ENCODE data around the gene RBM4.
"Not testable (repeated sequence)": the region's sequence is repeated elsewhere in the genome, so short reads cannot be mapped to it uniquely, and the experiment has no call there.

Gene RBM4

DNA sequence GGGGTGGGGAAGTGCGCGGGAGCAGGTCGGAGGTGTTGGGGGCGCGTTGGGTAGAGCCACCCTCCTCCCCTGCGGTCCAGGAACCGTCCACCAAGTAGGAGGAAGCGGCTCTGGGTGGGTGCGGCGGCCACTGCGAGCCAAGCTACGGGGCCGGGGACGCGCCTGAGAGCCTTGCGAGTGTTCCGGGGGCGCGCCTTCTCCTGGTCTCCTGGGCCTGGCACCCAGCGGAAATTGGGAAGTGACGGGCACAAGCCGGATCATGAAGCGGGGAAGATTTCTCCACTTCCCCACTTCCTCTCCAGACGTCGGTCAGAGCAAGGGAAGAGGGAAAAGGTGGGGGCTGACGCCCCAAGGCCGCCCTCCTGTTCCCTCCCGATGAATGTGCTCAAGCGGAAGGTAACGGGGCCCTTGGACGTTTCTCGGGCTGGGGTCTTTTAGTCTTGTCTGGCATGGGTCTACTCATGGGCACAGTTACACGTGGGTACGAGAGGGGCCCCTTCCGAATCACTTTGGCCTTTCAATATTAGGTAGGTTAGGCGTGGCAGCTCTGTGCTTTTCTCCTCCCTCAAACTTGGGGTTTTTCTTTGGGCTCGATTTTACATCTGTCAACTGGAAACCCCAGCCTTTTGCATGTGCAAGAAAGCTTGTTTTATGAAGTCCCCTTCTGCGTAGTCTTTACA lies 21.2 kb upstream of the RBM4 start:
- DNase-seq (ENCODE audit: low read depth), result no peak

DNA sequence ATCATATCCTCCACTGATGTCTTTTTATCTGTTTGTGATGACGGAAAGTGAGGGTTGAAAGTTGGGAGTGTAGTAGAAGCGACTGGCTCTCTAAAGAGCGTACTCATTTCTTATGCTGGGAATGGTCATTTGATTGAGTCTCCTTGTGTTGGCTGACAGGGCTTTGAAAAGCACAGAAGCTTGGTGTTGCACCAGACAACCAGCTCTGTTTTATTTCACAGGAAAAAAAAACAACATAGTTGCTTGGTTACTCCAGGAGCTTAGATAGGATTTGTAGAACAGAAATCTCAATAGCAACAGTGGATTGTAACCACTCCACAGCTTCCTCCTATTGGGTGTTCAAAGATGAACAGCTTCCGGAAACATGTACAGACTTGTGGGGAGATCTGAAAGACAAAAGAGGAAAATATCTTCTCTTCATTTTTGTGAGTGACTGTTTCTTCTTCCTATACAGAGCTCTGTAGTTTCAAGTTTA lies 19.4 kb upstream of the RBM4 start:
- peak; percentile 88 for DNase-seq (ENCODE audit: low read depth)

DNA sequence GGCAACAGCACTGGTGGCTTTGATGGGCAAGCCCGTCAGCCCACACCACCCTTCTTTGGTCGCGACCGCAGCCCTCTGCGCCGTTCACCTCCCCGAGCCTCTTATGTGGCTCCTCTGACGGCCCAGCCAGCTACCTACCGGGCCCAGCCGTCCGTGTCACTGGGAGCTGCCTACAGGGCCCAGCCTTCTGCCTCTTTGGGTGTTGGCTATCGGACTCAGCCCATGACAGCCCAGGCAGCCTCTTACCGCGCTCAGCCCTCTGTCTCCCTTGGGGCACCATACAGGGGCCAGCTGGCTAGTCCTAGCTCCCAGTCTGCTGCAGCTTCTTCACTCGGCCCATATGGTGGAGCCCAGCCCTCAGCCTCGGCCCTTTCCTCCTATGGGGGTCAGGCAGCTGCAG lies 14.1 kb upstream of the RBM4 start:
- no peak for DNase-seq (ENCODE audit: low read depth)

DNA sequence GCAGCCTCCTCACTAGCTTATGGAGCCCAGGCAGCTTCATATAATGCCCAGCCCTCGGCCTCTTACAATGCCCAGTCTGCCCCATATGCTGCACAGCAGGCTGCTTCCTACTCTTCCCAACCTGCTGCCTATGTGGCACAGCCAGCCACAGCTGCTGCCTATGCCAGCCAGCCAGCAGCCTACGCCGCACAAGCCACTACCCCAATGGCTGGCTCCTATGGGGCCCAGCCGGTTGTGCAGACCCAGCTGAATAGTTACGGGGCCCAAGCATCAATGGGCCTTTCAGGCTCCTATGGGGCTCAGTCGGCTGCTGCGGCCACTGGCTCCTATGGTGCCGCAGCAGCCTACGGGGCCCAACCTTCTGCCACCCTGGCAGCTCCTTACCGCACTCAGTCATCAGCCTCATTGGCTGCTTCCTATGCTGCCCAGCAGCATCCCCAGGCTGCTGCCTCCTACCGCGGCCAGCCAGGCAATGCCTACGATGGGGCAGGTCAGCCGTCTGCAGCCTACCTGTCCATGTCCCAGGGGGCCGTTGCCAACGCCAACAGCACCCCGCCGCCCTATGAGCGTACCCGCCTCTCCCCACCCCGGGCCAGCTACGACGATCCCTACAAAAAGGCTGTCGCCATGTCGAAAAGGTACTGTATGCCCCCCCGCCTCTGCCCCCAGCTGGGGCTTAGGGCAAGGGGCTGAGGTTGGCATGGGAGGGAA lies 13.3 kb upstream of the RBM4 start:
- DNase-seq (ENCODE audit: low read depth), result no peak

DNA sequence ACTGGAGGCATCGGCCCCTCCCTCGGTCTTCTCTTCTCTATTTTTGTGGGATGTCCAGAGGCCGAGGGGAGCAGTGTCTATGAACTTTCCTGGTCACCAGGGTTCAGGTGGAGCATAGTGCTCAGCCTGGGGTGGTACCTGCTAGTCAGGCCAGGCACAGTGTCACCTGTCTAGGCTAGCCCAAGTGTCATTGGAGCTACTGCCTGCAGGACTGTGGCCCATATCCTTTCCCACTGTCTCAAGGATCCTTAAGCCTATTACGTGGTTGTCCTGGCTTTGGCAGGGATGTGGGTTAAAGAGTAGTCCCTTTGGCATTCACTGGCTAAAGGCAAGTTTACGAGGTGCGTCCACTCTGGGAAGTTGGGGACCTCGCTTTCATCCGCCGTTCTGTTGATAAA lies 12.8 kb upstream of the RBM4 start:
- no peak for DNase-seq (ENCODE audit: low read depth)

DNA sequence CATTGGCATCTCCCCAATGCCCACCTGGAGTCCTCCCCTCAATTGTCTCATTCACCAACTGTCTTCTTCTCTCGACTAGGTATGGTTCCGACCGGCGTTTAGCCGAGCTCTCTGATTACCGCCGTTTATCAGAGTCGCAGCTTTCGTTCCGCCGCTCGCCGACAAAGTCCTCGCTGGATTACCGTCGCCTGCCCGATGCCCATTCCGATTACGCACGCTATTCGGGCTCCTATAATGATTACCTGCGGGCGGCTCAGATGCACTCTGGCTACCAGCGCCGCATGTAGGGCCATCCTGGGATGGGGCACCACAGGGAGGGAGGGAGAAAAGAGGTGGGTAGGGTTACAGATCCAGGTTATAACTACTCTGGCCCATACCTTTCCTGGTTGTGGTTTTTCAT lies 12.1 kb upstream of the RBM4 start:
- no peak for DNase-seq (ENCODE audit: low read depth)

DNA sequence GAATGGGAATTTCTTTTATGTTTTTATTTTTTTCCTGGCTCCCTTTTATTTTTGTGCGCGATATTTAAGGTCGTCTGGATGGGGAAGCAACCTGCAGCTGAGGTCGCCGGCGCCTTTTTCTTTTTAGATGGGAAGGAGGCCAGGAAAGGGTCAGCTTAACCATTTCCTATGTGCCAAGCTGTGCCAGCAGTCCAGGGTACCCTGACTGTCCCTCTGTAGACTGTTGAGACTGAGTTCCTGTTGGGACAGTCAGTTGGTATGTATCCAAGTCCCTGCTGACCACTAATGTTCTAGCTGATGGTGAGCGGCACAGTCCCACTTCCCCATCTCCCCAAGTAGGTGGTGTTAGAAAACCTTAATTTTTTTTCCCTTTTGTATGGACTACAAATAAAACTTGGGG lies 11.6 kb upstream of the RBM4 start:
- DNase-seq (ENCODE audit: low read depth), result no peak

DNA sequence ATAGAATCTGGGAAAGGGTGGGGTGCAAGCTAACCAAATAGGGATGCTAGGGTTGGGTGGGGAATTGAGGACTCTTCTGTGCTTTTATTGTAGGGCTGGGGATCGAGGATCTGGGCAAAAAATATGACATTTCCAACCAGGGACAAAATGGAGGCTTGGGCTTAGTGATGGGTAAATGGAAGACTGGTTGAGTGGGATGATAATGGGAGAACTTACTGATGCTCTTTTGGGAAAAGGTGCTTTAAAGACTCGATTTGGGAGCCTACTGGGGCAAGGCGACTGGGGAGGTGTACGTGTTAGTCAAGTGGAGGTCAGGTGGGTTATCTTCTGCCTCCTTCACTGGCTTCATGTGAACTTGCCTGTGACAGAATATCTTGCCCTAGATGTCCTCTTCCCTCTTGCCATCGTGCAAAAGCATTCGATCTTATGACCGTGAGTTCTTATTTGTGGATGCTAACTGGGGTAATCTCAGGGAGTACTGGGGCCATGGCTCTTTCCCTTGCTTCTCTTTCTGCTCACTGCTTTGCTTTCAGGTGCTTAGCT lies 10.4 kb upstream of the RBM4 start:
- DNase-seq (ENCODE audit: low read depth), result no peak

DNA sequence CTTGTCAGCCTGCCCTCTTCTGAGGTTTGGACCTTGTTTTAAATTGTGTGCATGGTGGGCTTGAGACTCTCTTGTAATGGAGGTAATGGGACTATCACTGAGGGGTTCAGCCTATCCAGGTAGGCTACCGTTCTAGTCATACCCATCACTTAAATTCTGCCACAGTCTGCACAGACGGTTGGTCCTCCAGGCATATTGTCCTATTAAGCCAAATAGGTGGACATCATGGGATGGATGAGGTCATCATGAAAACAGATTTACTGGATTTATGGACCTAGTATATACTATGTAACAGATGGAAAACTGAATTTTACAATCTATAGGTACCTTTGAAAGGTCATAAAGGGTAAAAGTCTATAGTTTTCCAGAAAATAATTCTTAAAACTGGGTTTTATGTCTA lies 9.1 kb upstream of the RBM4 start:
- DNase-seq (ENCODE audit: low read depth), result no peak

DNA sequence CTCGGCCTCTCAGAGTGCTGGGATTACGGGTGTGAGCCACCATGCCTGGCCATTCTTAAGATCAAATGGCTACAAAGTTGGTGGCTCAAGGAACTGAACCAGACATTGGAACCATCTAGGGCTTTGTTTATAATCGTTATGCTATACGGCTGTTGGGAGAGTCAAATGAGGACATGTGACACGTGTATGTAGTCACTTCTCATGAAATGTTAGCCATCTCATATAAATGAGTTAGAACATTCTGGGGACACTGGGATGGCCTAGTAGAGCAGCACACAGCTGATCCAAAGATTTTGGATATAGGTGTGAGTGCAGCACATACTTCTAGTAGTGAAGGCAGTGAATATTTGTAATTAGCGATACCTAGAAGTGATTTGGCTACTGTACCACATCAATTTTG lies 6.6 kb upstream of the RBM4 start:
- DNase-seq (ENCODE audit: low read depth), result no peak

DNA sequence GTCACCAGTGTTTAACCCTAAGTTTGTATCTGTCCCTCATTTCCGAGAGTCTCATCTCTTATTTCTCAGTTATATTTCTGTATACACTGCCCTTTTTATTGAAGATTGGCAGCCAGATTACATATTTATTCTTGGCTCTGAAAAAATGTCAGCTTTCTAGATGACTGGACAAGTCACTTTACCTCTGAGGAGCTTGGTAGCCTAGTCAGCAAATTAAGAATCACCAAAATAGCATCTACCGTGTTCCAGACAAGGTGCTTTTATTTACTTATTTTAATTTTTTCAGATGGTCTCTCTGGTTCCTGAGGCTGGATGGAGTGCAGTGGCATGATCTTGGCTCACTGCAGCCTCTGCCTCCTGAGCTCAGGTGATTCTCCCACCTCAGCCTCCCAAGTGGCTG lies 5.6 kb upstream of the RBM4 start:
- DNase-seq (ENCODE audit: low read depth), result no peak

DNA sequence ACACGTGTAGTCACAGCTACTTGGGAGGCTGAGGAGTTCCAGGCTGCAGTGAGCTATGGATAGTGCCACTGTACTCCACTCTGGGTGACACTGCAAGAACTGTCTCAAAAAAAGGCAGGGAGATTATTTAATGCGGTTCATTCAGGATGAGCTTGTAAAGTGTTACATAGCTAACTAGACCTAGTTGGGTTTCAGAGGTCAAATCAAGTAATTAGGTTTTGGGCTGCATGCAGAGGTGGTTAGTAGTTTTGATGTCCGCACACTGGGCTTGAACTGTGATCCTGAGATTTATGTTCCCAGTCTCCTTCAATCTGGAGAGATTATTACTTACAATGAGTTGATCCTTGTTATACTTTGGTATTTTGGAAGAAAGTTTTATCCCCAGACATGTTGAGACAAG lies 2.1 kb upstream of the RBM4 start:
- no peak for DNase-seq (ENCODE audit: low read depth)

DNA sequence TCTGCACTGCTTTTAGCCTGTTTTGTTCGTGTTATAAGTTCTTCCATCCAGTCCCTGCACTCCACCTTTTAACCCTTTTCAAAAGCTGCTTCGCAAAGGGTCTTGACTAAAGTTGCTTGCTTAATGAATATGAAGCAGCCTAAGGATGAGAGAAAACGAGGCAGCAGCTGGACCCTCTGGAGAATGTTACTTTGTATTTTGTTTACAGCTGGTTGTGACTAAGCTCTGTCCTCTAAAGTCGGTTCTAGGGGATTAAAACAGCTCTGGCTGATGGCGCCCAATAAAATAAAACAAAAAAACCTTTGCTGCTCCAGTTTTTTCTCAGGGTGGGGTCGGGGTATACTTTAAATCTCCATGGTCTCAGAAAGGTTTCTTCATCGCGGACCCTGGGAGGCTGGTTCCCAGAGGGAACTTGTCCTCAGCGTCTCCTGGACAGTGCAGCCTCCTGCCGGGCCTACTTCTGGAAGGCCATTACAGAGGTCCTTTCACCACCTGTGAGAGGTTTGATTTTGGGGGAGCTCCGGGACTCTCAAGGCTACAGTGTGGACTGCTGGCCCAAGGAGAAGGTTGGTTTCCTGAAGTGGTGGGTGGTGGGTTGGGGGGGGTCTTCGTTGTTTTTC lies 836 bp upstream of the RBM4 start:
- peak; percentile 25 for DNase-seq (ENCODE audit: low read depth)

DNA sequence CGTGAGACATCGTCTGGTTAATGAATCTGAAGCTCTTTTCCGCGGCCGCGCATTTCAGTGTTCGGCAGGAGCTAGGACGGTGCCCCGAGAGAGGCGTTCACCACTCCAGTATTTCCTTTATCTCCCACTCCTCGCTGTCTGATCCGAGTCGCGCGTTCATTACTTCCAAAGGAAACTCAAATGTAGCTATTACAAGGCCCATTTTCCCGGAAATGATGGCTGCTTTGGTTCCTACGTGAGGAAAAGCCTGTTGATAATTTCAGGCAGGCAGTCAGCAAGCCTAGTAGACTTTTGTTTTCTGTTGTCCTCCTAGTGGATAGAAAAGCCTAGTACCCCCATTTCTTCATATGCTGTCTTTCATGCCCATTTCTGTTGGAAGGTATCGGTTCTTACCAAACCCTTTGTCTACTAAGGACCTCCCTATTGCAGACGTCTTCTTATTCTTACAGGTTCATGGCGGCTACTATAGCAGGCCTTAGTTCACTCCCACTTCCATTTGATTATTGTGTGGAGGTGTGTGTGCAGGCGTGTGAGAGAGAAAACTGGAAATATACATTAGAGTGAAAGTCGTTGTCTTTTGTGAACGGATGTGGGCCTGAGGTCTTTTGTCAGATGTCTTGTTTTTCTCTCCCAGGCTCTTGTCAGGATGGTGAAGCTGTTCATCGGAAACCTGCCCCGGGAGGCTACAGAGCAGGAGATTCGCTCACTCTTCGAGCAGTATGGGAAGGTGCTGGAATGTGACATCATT lies 737 bp downstream of the RBM4 start:
- DNase-seq (ENCODE audit: low read depth), result peak; percentile 57

DNA sequence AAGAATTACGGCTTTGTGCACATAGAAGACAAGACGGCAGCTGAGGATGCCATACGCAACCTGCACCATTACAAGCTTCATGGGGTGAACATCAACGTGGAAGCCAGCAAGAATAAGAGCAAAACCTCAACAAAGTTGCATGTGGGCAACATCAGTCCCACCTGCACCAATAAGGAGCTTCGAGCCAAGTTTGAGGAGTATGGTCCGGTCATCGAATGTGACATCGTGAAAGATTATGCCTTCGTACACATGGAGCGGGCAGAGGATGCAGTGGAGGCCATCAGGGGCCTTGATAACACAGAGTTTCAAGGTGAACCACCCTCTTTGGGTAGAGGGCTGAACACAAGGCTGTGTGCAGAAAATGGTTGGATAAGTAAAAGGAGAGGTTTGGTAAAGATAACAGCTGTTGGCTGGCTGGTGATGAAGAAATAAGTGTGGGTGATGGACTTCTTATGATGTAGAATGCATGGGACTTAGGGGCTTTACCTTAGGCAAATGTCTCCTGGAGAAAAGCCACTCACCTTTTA lies 1.4 kb downstream of the RBM4 start:
- not testable (repeated sequence) for DNase-seq (ENCODE audit: low read depth)

DNA sequence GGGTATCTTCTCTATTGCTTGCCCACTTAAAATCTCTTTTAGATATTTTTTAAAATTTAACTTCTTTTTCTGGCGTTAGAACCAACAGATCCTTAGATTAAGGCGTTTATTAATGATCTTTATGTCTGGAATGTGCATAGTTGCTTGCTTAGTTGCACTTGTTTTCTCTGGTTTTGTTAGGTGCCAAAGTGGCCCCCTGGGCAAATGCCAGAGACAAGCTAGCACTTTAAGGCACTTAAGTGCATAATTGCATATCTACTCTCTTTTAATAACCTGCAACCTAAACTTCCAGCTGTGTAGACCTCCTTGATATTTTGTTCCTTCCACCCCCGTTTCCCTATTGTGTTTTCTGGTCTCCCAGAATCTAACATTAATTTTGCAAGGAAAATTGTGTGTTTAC lies 3.3 kb downstream of the RBM4 start:
- no peak for DNase-seq (ENCODE audit: low read depth)

DNA sequence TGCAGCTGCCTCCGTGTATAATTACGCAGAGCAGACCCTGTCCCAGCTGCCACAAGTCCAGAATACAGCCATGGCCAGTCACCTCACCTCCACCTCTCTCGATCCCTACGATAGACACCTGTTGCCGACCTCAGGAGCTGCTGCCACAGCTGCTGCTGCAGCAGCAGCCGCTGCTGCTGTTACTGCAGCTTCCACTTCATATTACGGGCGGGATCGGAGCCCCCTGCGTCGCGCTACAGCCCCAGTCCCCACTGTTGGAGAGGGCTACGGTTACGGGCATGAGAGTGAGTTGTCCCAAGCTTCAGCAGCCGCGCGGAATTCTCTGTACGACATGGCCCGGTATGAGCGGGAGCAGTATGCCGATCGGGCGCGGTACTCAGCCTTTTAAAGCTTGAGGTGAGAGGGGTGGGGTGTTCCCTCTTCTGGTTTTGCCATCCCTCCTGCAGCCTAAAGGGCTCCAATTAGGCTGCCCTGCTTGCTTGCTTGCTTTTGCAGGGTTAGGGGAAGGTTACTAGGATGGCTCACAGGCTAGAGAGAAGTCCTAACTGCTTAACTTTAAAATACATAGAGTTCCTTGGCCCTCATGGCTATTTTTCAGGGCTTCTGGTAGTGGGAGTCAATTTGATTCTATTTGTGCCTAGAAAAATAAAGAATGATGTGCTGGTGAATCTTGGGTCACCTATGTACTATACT lies 5.4 kb downstream of the RBM4 start:
- no peak for DNase-seq (ENCODE audit: low read depth)

DNA sequence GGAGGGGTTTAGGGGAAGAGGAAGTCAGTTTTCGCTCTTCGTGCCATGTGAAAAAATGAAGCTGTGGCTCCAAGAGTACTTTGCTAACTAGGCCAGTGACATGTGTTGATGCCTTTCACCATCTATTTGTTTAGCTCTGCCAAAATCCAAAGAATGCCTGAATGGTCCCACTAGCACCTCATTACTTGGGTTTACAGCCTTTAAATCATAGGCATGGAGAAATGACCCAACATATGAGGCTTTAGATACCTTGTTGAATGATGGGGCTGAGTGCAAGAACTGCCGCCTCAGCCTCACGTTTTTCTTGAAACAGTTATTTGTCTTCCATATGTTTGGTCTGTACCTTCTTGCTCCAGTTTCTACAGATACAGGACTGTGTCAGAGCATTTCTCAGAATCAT lies 8.3 kb downstream of the RBM4 start:
- no peak for DNase-seq (ENCODE audit: low read depth)

DNA sequence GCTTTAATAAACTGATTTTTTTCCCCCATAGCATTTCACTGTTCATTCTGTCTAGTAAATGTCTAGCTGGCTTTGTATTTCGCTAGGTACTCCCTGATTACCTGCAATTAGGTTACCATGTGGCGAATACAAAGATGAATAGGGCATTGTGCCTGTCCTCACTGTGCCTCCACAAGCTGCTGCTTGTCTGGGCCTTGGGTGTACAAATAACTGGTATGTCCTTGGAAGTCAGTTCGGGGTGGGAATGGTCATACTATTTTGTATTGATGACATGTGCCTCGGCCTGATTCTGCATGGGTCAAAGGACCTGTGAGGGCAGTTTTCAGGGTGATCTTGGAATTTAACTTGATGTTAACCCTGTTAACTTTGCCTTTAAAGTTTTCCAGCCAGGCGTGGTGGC lies 11.4 kb downstream of the RBM4 start:
- no peak for DNase-seq (ENCODE audit: low read depth)

DNA sequence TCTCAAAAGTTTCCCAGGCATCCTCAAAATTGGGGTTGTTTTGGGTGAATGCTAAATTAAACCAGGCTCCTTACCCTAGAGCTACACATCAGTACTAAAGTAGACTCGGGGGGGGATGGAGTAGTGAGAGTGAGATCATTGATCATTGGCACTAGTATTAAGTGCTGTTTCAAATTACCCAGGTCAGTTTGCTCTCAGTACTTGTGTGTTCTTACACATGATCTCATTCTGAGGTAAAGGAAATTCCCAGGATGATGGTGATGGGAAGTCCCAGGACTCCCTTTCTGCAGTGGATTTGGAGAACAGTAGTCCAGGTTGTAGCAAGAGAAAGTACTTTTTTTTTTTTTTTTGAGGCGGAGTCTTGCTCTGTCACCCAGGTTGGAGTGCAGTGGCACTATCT lies 12.5 kb downstream of the RBM4 start:
- peak; percentile 13 for DNase-seq (ENCODE audit: low read depth)

DNA sequence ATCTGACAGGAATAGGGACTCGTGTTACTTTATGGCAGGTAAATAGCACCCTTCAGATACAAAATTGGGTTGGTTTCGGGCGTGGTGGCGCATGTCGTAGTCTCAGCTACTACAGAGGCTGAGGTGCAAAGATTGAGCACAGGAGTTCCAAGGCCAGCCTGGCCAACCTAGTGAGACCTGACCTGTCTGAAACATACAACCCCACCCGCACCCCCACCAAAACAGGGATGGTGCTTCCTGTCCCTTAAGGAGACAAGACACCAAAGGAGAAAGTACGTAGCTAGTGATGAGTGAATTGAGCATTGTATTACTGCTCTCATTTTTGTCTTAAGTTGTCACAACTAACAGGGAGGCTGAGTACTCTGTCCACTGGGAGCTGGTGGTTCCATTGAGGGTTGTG lies 14.1 kb downstream of the RBM4 start:
- DNase-seq (ENCODE audit: low read depth), result no peak

DNA sequence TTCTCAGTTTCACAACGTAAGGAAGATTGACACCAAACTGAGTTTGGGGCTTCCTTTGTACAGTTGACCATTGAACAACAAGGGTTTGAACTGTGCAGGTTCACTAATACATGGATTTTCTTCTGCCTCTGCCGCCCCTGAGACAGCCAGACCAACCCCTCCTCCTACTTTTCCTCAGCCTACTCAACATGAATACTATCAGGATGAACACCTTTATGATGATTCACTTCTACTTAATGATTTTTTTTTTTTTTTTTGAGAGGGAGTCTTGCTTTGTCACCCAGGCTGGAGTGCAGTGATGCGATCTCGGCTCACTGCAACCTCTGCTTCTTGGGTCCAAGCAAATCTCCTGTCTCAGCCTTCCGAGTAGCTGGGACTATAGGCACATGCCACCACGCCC lies 14.6 kb downstream of the RBM4 start:
- no peak for DNase-seq (ENCODE audit: low read depth)
